CD4-positive, alpha-beta T cell treated with Interleukin-4 for 1 hour (primary cell): ENCODE data around the gene PRSS50.
A peak's percentile ranks its signal among the peaks of the same experiment; 100 is the strongest.

ENCODE experiments used
- DNase-seq, 2 donors: peaks; one replicate each; pipeline ENCODE4 v3.0.0-alpha.2; 2020 to 2022

The PRSS50 gene

GRCh38 chr3:46669191-46669999, 48.3 kb downstream of the PRSS50 start:
- DNase-seq: peak in 1 of 2 donors; percentile 7

- no peak for DNase-seq
Observed at GRCh38 chr3:46668591-46668990, 49.1 kb downstream of the PRSS50 start.

GRCh38 chr3:46668116-46668515, 49.6 kb downstream of the PRSS50 start:
- DNase-seq: peak in 1 of 2 donors; percentile 2

- DNase-seq: peak in 1 of 2 donors; percentile 4
Observed at GRCh38 chr3:46667657-46668056, 50.0 kb downstream of the PRSS50 start.

DNA sequence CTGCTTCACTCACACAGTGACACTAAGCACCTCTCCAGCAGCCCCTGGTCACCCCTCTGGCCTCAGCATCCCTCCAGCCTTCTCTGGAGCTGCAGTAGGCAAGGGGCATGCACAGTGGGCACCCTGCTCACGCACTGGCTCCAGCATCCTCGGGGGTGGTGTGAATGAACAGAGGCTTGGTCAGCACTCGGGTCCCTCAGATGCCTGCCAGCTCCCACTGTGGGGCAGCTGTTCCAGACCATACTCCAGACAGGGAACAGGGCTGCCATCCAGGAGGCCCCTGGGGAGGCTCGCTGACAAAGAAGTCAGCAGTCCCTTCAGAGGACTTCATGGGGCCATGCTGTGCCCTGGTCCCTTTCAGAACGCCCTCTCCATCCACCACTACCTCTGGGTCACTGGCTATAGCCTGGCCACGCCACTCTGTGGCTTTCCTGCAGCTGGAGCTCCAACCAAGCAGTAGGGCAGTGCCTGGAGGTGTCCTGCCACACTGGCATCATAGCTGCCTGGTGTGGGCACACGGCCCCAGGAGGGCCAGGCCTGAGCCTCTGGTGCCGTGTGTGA, 50.5 kb downstream of the PRSS50 start:
- DNase-seq: peak in 1 of 2 donors; percentile 7

DNA sequence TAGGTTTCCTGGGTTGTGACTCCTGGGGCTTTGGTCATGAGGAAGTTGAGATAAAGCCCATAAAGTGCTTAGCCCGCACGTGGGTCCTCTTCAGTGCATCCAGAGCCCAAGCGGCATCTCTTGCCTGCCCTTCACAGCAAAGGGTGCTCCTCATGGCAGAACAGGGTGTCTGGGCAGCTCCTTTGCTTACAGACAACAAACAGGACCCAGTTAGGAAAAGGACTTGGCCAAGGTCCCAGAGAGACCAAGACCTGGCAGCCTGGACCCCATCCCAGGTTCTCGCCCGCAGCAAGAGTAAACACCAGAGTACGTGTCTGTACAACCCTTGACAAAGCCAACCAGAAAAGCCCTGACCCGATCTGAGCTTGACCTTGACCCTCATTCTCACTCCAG, 51.2 kb downstream of the PRSS50 start:
- peak in 1 of 2 donors; percentile 8 for DNase-seq

DNA sequence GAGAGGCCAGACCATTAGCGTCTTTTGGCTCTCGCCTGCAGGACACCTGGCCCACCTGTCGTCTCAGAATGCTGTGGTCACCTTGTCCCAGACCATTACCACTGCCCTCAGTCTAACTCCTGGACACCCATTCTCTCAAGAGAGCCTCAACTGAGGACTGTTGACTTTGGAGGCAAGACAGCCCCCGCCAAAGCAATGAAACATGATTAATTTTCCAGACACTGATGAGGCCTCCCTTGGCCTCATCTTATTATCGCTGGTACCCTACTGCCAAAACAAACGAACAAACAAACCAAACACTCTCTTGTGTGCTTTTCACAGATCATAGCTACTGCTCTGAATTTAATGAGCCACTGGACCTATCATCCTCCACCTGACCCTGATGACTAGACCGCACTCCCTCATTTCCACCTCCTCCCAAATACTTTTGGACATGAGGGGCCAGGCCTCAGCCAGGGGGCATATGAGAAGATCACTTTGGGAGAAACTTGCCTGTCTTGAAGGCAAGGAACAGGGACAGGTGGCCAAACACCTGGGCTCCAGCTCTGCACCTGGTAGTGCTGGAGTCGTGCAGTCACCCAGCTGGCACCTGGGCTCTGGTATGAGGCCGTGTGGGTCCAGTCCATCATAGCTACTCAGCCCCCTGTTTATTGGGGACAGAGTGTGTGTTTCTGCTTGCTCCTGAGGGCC, 51.8 kb downstream of the PRSS50 start:
- peak in 1 of 2 donors; percentile 2 for DNase-seq

DNA sequence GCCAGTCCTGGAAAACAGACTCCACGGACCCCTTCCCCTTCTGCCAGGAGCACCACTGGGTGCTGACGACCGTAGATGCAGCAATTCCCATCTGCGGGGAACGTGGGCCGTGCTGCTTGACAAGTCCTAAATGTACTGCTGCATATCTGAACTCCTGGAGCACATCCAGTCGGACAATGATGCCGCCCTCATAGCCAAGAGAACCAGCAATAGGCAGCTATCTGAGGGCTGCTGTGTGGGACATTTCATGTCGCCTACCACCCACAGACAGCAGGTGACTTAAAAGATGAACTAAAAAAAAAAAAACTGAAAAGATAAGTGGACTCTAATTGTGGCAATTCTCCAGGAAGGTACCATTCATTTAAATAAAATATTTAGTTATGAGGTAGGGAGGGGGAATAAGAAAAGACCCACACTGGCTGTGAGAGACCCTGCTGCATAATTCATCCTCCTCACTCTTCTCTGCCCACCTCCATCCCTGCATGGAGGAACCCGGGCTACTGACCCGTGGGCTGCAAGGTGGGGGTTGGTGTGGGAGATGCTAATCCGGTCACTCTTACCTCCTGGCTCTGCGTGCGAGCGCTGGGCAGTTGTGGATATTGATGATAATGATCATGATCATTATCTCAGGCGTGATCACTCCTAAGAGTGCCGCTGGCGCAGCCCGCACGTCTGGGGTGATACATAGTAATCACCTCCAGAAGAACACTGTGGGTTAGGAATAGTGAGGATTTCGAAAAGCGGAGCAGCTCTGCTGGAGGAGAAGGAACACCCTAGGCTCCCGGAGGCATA, 52.5 kb downstream of the PRSS50 start:
- DNase-seq: peak in 1 of 2 donors; percentile 10

- no peak for DNase-seq
Observed at GRCh38 chr3:46664188-46664970, 53.3 kb downstream of the PRSS50 start.

DNA sequence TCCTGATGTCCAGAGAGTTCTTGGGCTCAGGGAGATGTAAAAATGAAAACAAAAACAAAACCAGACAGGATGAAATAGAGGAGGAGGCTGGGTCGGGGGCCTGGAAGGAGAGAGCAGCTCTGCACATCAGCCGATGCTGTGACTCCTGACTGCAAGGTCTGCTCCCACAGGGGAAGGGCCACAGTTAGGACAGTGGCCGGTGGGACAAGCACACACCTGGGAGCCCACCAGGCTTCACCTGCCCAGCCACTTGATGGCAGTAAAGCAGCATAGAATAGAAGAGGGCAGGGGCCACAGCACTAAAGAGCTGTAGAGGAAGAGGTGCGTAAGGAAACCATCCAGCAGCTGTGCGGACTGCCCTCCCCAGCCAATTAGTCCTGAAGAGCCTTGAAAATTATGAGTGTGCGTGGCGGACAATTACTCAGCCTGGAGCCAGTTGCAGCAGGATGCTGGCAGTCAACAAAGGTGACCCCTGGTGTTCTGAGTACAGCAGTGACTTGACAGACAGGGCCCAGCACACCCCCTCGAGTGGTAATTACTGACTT, 54.0 kb downstream of the PRSS50 start:
- DNase-seq: peak; percentile 3 to 11

GRCh38 chr3:46662771-46663551, 54.7 kb downstream of the PRSS50 start:
- peak in 1 of 2 donors; percentile 5 for DNase-seq
